GM18519 (cell line): ENCODE data around the gene KLHDC4.
"Not testable (repeated sequence)": the region's sequence is repeated elsewhere in the genome, so short reads cannot be mapped to it uniquely, and the experiment has no call there.

Source experiments
- ATAC-seq: cut with Tn5 transposase; IDR thresholded peaks from one replicate; pipeline ENCODE4 v1.9.1; 2021; ENCODE audit warnings: mild to moderate bottlenecking, moderate library complexity; ENCODE audit not compliant: unreplicated experiment, low FRiP score

Gene KLHDC4

GRCh38 chr16:87687126-87687910 is 78.5 kb downstream of the KLHDC4 start:
- no peak for ATAC-seq

- ATAC-seq, result no peak
Measured at GRCh38 chr16:87686697-87687096, 79.1 kb downstream of the KLHDC4 start.

GRCh38 chr16:87685766-87686165 is 80.0 kb downstream of the KLHDC4 start:
- no peak for ATAC-seq

GRCh38 chr16:87685405-87685755 is 80.4 kb downstream of the KLHDC4 start:
- ATAC-seq, result no peak

- no peak for ATAC-seq
Measured at GRCh38 chr16:87684711-87685404, 80.9 kb downstream of the KLHDC4 start.

GRCh38 chr16:87684106-87684677 is 81.6 kb downstream of the KLHDC4 start:
- ATAC-seq, result no peak

GRCh38 chr16:87682852-87683399 is 82.9 kb downstream of the KLHDC4 start:
- no peak for ATAC-seq

GRCh38 chr16:87681981-87682570 is 83.7 kb downstream of the KLHDC4 start:
- no peak for ATAC-seq

GRCh38 chr16:87681051-87681602 is 84.7 kb downstream of the KLHDC4 start:
- not testable (repeated sequence) for ATAC-seq

- no peak for ATAC-seq
Measured at GRCh38 chr16:87680272-87680644, 85.5 kb downstream of the KLHDC4 start.

GRCh38 chr16:87679593-87680271 is 86.1 kb downstream of the KLHDC4 start:
- ATAC-seq, result no peak

- no peak for ATAC-seq
Measured at GRCh38 chr16:87678618-87679017, 87.2 kb downstream of the KLHDC4 start.

- no peak for ATAC-seq
Measured at GRCh38 chr16:87677830-87678229, 88.0 kb downstream of the KLHDC4 start.

GRCh38 chr16:87675111-87675719 is 90.6 kb downstream of the KLHDC4 start:
- no peak for ATAC-seq

- ATAC-seq, result no peak
Measured at GRCh38 chr16:87674419-87674818, 91.4 kb downstream of the KLHDC4 start.

- no peak for ATAC-seq
Measured at GRCh38 chr16:87671715-87672270, 94.0 kb downstream of the KLHDC4 start.

- no peak for ATAC-seq
Measured at GRCh38 chr16:87671221-87671620, 94.6 kb downstream of the KLHDC4 start.

GRCh38 chr16:87669672-87670071 is 96.1 kb downstream of the KLHDC4 start:
- ATAC-seq, result no peak

GRCh38 chr16:87667946-87668345 is 97.8 kb downstream of the KLHDC4 start:
- no peak for ATAC-seq
